ENCODE results near the gene CDC16.

The CDC16 gene

GRCh38 chr13:114314074-114314912 lies 79.6 kb downstream of the CDC16 start, which contains the start of gene CHAMP1:
CHAMP1 (plus strand) TSS chr13:114314503; CDS start chr13:114323843, 9,340 bp downstream.
- H3K27me3 ChIP-seq (ENCODE audit: control insufficient read depth, insufficient read depth, low read length) = no peaks in the 10 kb centered on the region
- H3K27ac ChIP-seq (ENCODE audit: low read depth, low read length) = peak within 1 kb of the TSS; percentile 91
- peak within 1 kb of the TSS; percentile 74 for H3K4me3 ChIP-seq (ENCODE audit: low read depth, low read length)
- H3K4me1 ChIP-seq (ENCODE audit: control insufficient read depth, insufficient read depth, low read length) = peaks cover 8% of the 10 kb centered on the region
- H3K9me3 ChIP-seq (ENCODE audit: control insufficient read depth, insufficient read depth, low read length) = no peaks in the 10 kb centered on the region
- H3K9ac ChIP-seq (ENCODE audit: low read depth, low read length) = peak within 1 kb of the TSS; percentile 84
- H3K36me3 ChIP-seq (ENCODE audit: control insufficient read depth, insufficient read depth, low read length) = 0 out of 2 replicates have a peak, but pooled peaks cover 3% of the 10 kb centered on the region

GRCh38 chr13:114315074-114315785 lies 80.5 kb downstream of the CDC16 start:
- H3K27me3 ChIP-seq (ENCODE audit: control insufficient read depth, insufficient read depth, low read length) = no peaks in the 10 kb centered on the region
- peak overlapping the region; percentile 74 for H3K4me3 ChIP-seq (ENCODE audit: low read depth, low read length)
- H3K27ac ChIP-seq (ENCODE audit: low read depth, low read length) = peak overlapping the region; percentile 91
- H3K9me3 ChIP-seq (ENCODE audit: control insufficient read depth, insufficient read depth, low read length) = no peaks in the 10 kb centered on the region
- H3K36me3 ChIP-seq (ENCODE audit: control insufficient read depth, insufficient read depth, low read length) = 0 out of 2 replicates have a peak, but pooled peaks cover 10% of the 10 kb centered on the region
- H3K9ac ChIP-seq (ENCODE audit: low read depth, low read length) = peak overlapping the region; percentile 84; the same call in 1 of the 2 replicates
- peaks cover 8% of the 10 kb centered on the region for H3K4me1 ChIP-seq (ENCODE audit: control insufficient read depth, insufficient read depth, low read length)

DNA sequence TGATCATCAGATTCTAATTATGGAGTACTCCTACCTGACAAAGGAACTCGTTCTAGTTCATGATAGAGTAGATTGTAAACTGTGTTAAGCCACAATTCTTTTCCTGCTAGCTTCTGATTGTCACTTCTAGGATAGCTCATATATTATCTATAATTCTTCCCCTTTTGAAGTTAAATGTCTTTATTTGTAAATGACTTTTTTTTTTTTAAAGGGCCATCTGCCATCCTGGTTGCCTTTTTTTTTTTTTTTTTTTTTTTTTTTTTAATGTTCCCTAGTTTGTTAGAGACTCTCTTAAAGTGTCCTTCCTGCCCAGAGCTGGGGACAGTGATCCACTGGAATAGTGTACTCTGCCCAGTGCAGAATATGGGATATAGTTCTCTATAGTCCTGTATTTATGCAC lies 83.9 kb downstream of the CDC16 start:
- peaks cover 38% of the 10 kb centered on the region for H3K36me3 ChIP-seq (ENCODE audit: control insufficient read depth, insufficient read depth, low read length)
- no peaks in the 10 kb centered on the region for H3K9me3 ChIP-seq (ENCODE audit: control insufficient read depth, insufficient read depth, low read length)
- H3K9ac ChIP-seq (ENCODE audit: low read depth, low read length) = no peak overlapping the region
- H3K4me1 ChIP-seq (ENCODE audit: control insufficient read depth, insufficient read depth, low read length) = peaks cover 8% of the 10 kb centered on the region
- no peaks in the 10 kb centered on the region for H3K27me3 ChIP-seq (ENCODE audit: control insufficient read depth, insufficient read depth, low read length)
- H3K27ac ChIP-seq (ENCODE audit: low read depth, low read length) = no peak overlapping the region
- H3K4me3 ChIP-seq (ENCODE audit: low read depth, low read length) = no peak overlapping the region

- H3K36me3 ChIP-seq (ENCODE audit: control insufficient read depth, insufficient read depth, low read length) = peaks cover 46% of the 10 kb centered on the region
- H3K4me1 ChIP-seq (ENCODE audit: control insufficient read depth, insufficient read depth, low read length) = peaks cover 5% of the 10 kb centered on the region
- H3K27me3 ChIP-seq (ENCODE audit: control insufficient read depth, insufficient read depth, low read length) = no peaks in the 10 kb centered on the region
- H3K9me3 ChIP-seq (ENCODE audit: control insufficient read depth, insufficient read depth, low read length) = no peaks in the 10 kb centered on the region
- no peak overlapping the region for H3K27ac ChIP-seq (ENCODE audit: low read depth, low read length)
- H3K9ac ChIP-seq (ENCODE audit: low read depth, low read length) = no peak overlapping the region
- no peak overlapping the region for H3K4me3 ChIP-seq (ENCODE audit: low read depth, low read length)
Measured at GRCh38 chr13:114319441-114319913, 84.8 kb downstream of the CDC16 start.

DNA sequence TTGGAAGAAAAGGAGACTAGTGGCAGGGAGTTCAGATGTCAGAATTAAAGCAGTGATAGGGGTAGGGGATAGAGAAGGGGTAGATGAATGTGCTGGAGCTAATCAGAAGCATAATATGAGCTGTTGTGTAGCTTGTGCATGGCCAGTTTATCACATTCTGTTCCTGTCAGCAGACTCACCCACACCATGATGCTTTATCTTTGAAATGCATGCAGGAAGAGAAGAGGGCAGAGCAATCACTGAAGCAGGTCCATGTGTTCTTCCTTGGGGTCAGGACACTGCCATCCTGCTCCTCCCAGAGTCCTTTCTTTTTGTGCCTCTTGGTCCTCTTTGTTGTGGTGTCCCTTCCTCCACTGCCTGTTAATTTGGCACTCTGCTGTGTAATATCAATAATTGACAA lies 85.4 kb downstream of the CDC16 start:
- Histone ChIP-seq H3K9ac (ENCODE audit: low read depth, low read length) (no peak overlapping the region), H3K4me1 (ENCODE audit: control insufficient read depth, insufficient read depth, low read length) (peaks cover 4% of the 10 kb centered on the region), H3K4me3 (ENCODE audit: low read depth, low read length) (no peak overlapping the region), H3K27me3 (ENCODE audit: control insufficient read depth, insufficient read depth, low read length) (no peaks in the 10 kb centered on the region), H3K36me3 (ENCODE audit: control insufficient read depth, insufficient read depth, low read length) (peaks cover 52% of the 10 kb centered on the region), H3K27ac (ENCODE audit: low read depth, low read length) (no peak overlapping the region), H3K9me3 (ENCODE audit: control insufficient read depth, insufficient read depth, low read length) (no peaks in the 10 kb centered on the region)

GRCh38 chr13:114321256-114321655 lies 86.6 kb downstream of the CDC16 start:
- Histone ChIP-seq H3K9ac (ENCODE audit: low read depth, low read length) (no peak overlapping the region), H3K4me3 (ENCODE audit: low read depth, low read length) (no peak overlapping the region), H3K9me3 (ENCODE audit: control insufficient read depth, insufficient read depth, low read length) (no peaks in the 10 kb centered on the region), H3K27ac (ENCODE audit: low read depth, low read length) (no peak overlapping the region), H3K36me3 (ENCODE audit: control insufficient read depth, insufficient read depth, low read length) (peaks cover 64% of the 10 kb centered on the region), H3K4me1 (ENCODE audit: control insufficient read depth, insufficient read depth, low read length) (no peaks in the 10 kb centered on the region), H3K27me3 (ENCODE audit: control insufficient read depth, insufficient read depth, low read length) (no peaks in the 10 kb centered on the region)

Data from HUES48 (cell line).